ENCODE results near the gene BCAP31.
"Not testable (repeated sequence)": the region's sequence is repeated elsewhere in the genome, so short reads cannot be mapped to it uniquely, and the experiment has no call there.

The BCAP31 gene

GRCh38 chrX:153691032-153691827 lies 33.0 kb downstream of the BCAP31 start:
- 86 to 97% methylated on average over 1 to 7 of the region's 21 CpGs for WGBS, 2 experiments (ENCODE audit: insufficient coverage in 2 of 2)
- not testable (repeated sequence) for H3K36me3 ChIP-seq (ENCODE audit: control insufficient read depth, insufficient read depth, low read length); H3K27ac ChIP-seq (ENCODE audit: low read depth, low read length, severe bottlenecking); H3K4me1 ChIP-seq (ENCODE audit: control insufficient read depth, insufficient read depth, low read length, poor library complexity, severe bottlenecking); H3K4me3 ChIP-seq (ENCODE audit: extremely low read depth, insufficient read depth, low read length, poor library complexity, severe bottlenecking); H3K9me3 ChIP-seq (ENCODE audit: control insufficient read depth, low read length)

DNA sequence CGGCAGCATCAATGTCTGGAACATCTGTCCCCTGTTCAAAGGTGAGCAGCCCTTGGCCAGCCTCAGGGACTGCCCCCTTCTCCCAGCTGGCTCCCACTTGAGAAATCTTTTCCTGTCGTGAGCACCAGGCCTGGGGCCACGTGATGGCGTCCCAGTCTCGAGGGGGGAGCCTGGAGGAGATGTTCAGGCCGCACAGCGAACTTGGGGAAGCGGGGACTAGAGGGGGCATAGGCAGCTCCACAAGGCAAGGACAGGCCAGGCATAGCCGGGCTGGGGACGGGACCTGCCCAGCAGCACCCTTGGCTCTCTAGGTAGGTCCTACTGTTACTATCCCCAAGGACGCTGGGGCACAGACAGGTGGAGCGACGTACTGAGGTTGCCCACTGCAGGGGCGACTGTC lies 33.7 kb downstream of the BCAP31 start:
- H3K36me3 ChIP-seq (ENCODE audit: control insufficient read depth, insufficient read depth, low read length): no peaks in the 10 kb centered on the region
- H3K4me1 ChIP-seq (ENCODE audit: control insufficient read depth, insufficient read depth, low read length, poor library complexity, severe bottlenecking): peaks cover 7% of the 10 kb centered on the region
- 93 to 97% methylated on average over 3 of the region's 14 CpGs for WGBS, 2 experiments (ENCODE audit: insufficient coverage in 2 of 2)
- H3K27ac ChIP-seq (ENCODE audit: low read depth, low read length, severe bottlenecking): no peak overlapping the region
- H3K9me3 ChIP-seq (ENCODE audit: control insufficient read depth, low read length): no peaks in the 10 kb centered on the region
- no peak overlapping the region for H3K4me3 ChIP-seq (ENCODE audit: extremely low read depth, insufficient read depth, low read length, poor library complexity, severe bottlenecking)

GRCh38 chrX:153689654-153690465 lies 34.3 kb downstream of the BCAP31 start:
- 92 to 100% methylated on average over 4 to 5 of the region's 19 CpGs for WGBS, 2 experiments (ENCODE audit: insufficient coverage in 2 of 2)
- Histone ChIP-seq H3K4me1 (ENCODE audit: control insufficient read depth, insufficient read depth, low read length, poor library complexity, severe bottlenecking) (peaks cover 11% of the 10 kb centered on the region), H3K27ac (ENCODE audit: low read depth, low read length, severe bottlenecking) (no peak overlapping the region), H3K9me3 (ENCODE audit: control insufficient read depth, low read length) (no peaks in the 10 kb centered on the region), H3K36me3 (ENCODE audit: control insufficient read depth, insufficient read depth, low read length) (no peaks in the 10 kb centered on the region), H3K4me3 (ENCODE audit: extremely low read depth, insufficient read depth, low read length, poor library complexity, severe bottlenecking) (peak overlapping the region; percentile 8)

DNA sequence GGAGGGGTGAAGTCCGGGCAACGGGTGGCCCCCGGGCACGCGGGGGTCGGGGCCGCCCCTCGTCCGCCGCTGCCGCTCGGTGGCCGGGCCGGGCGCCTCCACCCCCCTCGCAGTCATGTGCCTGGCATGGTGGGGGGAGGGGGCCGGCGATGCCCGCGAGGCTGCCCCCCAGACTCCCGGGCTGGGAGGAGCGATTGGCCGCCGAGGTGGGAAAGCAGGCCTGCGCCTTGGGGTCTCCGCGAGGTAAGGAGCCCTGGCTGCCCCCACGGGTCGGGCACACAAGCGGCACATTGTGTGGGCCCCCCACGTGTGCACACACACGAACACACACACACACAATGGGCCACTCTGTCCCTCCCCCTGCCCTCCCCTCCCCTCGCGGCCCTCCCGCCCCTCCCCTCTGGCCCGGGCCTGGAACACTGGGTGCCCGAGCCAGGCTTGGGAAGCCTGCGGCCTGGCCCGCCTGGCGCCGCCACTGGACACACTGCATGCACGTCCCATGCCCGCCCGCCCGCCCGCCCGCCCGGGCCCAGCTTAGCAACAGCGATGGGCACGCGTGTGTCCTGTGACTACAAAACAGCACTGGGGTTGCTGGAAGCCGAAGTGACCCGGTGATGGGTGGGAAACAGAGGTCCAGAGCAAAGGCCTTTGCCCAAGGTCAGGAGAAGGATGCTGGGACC lies 35.1 kb downstream of the BCAP31 start:
- WGBS, 2 experiments (ENCODE audit: insufficient coverage in 2 of 2): 3 to 6% methylated on average over 6 to 11 of the region's 53 CpGs

GRCh38 chrX:153688506-153688905 lies 35.7 kb downstream of the BCAP31 start:
- 0% methylated on average over 1 to 11 of the region's 57 CpGs for WGBS, 2 experiments (ENCODE audit: insufficient coverage in 2 of 2)
- peak overlapping the region; percentile 31 for H3K4me3 ChIP-seq (ENCODE audit: extremely low read depth, insufficient read depth, low read length, poor library complexity, severe bottlenecking)
- H3K36me3 ChIP-seq (ENCODE audit: control insufficient read depth, insufficient read depth, low read length): no peaks in the 10 kb centered on the region
- H3K9me3 ChIP-seq (ENCODE audit: control insufficient read depth, low read length): no peaks in the 10 kb centered on the region
- H3K4me1 ChIP-seq (ENCODE audit: control insufficient read depth, insufficient read depth, low read length, poor library complexity, severe bottlenecking): peaks cover 13% of the 10 kb centered on the region
- no peak overlapping the region for H3K27ac ChIP-seq (ENCODE audit: low read depth, low read length, severe bottlenecking)

More for the DNA sequence above, 35.1 kb downstream of the BCAP31 start:
- Histone ChIP-seq H3K4me1 (ENCODE audit: control insufficient read depth, insufficient read depth, low read length, poor library complexity, severe bottlenecking) (peaks cover 13% of the 10 kb centered on the region), H3K9me3 (ENCODE audit: control insufficient read depth, low read length) (no peaks in the 10 kb centered on the region), H3K36me3 (ENCODE audit: control insufficient read depth, insufficient read depth, low read length) (no peaks in the 10 kb centered on the region), H3K4me3 (ENCODE audit: extremely low read depth, insufficient read depth, low read length, poor library complexity, severe bottlenecking) (peak overlapping the region; percentile 31), H3K27ac (ENCODE audit: low read depth, low read length, severe bottlenecking) (no peak overlapping the region)

DNA sequence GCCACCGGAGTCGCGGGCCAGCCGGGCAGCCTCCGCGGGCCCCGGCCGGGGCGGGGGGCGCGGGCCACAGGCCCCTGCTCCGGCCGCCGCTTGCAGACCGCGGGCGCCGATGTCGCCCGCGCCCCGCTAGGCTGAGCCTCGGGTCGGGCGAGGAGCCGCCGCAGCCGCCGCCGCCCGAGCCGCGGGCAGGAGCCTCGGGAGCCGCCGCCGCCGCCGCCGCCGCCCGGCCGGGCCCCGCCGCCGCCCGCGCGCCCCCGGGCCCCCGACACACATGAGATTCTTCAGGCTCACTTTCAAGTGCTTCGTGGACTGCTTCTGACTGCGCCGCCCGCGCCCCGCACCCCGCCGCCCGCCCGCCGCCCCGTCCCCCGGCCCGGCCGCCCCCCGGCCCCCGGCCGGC lies 36.1 kb downstream of the BCAP31 start:
- Histone ChIP-seq H3K4me3 (ENCODE audit: extremely low read depth, insufficient read depth, low read length, poor library complexity, severe bottlenecking) (no peak overlapping the region), H3K27ac (ENCODE audit: low read depth, low read length, severe bottlenecking) (no peak overlapping the region), H3K36me3 (ENCODE audit: control insufficient read depth, insufficient read depth, low read length) (no peaks in the 10 kb centered on the region), H3K9me3 (ENCODE audit: control insufficient read depth, low read length) (no peaks in the 10 kb centered on the region), H3K4me1 (ENCODE audit: control insufficient read depth, insufficient read depth, low read length, poor library complexity, severe bottlenecking) (peaks cover 13% of the 10 kb centered on the region)
- WGBS, 2 experiments (ENCODE audit: insufficient coverage in 2 of 2): 0% methylated on average over 3 to 9 of the region's 69 CpGs

GRCh38 chrX:153687121-153688039 lies 36.8 kb downstream of the BCAP31 start, which contains the start of gene SLC6A8:
Gene SLC6A8 (plus strand): TSS chrX:153687926. CDS start chrX:153688575, 649 bp downstream.
- Histone ChIP-seq H3K4me3 (ENCODE audit: extremely low read depth, insufficient read depth, low read length, poor library complexity, severe bottlenecking) (peak within 1 kb of the TSS; percentile 31), H3K27ac (ENCODE audit: low read depth, low read length, severe bottlenecking) (peak within 1 kb of the TSS; percentile 57), H3K36me3 (ENCODE audit: control insufficient read depth, insufficient read depth, low read length) (no peaks in the 10 kb centered on the region), H3K9me3 (ENCODE audit: control insufficient read depth, low read length) (no peaks in the 10 kb centered on the region), H3K4me1 (ENCODE audit: control insufficient read depth, insufficient read depth, low read length, poor library complexity, severe bottlenecking) (peaks cover 13% of the 10 kb centered on the region)
- WGBS, 2 experiments (ENCODE audit: insufficient coverage in 2 of 2): 2 to 10% methylated on average over 2 to 10 of the region's 66 CpGs

DNA sequence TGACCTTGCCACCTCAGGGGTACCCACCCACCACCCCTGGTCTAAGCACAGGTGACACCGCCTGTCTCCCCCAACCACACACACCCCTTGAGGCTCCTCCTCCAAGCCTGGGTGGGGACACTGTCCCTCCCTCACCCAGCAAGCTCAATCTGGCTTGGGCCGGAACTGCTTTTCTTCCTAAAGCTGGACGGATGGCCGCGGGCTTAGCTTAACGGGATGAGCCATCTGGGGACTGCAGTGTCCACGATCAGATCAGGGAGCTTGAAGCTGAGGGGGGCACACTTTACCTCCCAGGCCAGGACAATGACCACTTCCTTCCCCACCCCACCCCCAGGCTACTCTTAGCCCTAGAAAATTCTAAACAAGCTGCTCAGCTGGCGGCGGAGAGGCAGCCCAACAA lies 37.5 kb downstream of the BCAP31 start:
- Histone ChIP-seq H3K9me3 (ENCODE audit: control insufficient read depth, low read length) (no peaks in the 10 kb centered on the region), H3K27ac (ENCODE audit: low read depth, low read length, severe bottlenecking) (peak overlapping the region; percentile 36), H3K4me3 (ENCODE audit: extremely low read depth, insufficient read depth, low read length, poor library complexity, severe bottlenecking) (no peak overlapping the region), H3K4me1 (ENCODE audit: control insufficient read depth, insufficient read depth, low read length, poor library complexity, severe bottlenecking) (peaks cover 13% of the 10 kb centered on the region), H3K36me3 (ENCODE audit: control insufficient read depth, insufficient read depth, low read length) (no peaks in the 10 kb centered on the region)
- 21% methylated on average over 3 of the region's 9 CpGs; no CpG with 5 or more reads in 1 of the 2 experiments for WGBS, 2 experiments (ENCODE audit: insufficient coverage in 2 of 2)

- Histone ChIP-seq H3K4me3 (ENCODE audit: extremely low read depth, insufficient read depth, low read length, poor library complexity, severe bottlenecking) (no peak overlapping the region), H3K36me3 (ENCODE audit: control insufficient read depth, insufficient read depth, low read length) (no peaks in the 10 kb centered on the region), H3K9me3 (ENCODE audit: control insufficient read depth, low read length) (no peaks in the 10 kb centered on the region), H3K27ac (ENCODE audit: low read depth, low read length, severe bottlenecking) (peak overlapping the region; percentile 73), H3K4me1 (ENCODE audit: control insufficient read depth, insufficient read depth, low read length, poor library complexity, severe bottlenecking) (peaks cover 13% of the 10 kb centered on the region)
- 50 to 54% methylated on average over 16 of the region's 24 CpGs for WGBS, 2 experiments (ENCODE audit: insufficient coverage in 2 of 2)
These were observed 38.2 kb downstream of the BCAP31 start for GRCh38 chrX:153685751-153686696.
